Esophagus muscularis mucosa (tissue), 4 donors: ENCODE measurements around the gene SHMT2. TPM values are rescaled to one million over a fixed set of nuclear protein-coding genes. Genes with fewer than 3 reads are reported as not detected.
A peak's percentile ranks its signal among the peaks of the same experiment; 100 is the strongest.

Source experiments
- DNase-seq: peaks from one replicate; pipeline ENCODE4 v3.0.0-alpha.2; 2017; ENCODE audit errors: extremely low spot score
- H3K27ac ChIP-seq, 4 donors: fragments of 200-600 bp; sonication (generic); replicated peaks in 1 of 4; 1 replicate in 3 of 4; 2 replicates in 1 of 4; pipeline ENCODE4 v1.5.1; 2016 to 2019; ENCODE audit warnings: mild to moderate bottlenecking in 1 of 4
- H3K27me3 ChIP-seq, 4 donors: fragments of 200-600 bp; sonication (generic); one replicate each; pipeline versions ENCODE4 v1.5.1 to v1.6.0; 2016 to 2019
- H3K36me3 ChIP-seq, 4 donors: fragments of 200-600 bp; sonication (generic); one replicate each; pipeline ENCODE4 v1.5.1; 2016 to 2019
- H3K4me1 ChIP-seq, 4 donors: fragments of 200-600 bp; sonication (generic); one replicate each; pipeline ENCODE4 v1.5.1; 2016 to 2019
- H3K4me3 ChIP-seq, 4 donors: fragments of 200-600 bp; sonication (generic); 1 replicate in 2 of 4; 2 replicates in 2 of 4; pipeline ENCODE4 v1.5.1; 2016 to 2019; ENCODE audit warnings: mild to moderate bottlenecking in 4 of 4, moderate library complexity in 1 of 4
- H3K9me3 ChIP-seq, 4 donors: fragments of 200-600 bp; sonication (generic); 1 replicate in 3 of 4; 2 replicates in 1 of 4; pipeline ENCODE4 v1.5.1; 2016 to 2019
- EP300 ChIP-seq: sonication (generic); formaldehyde crosslinking; IDR thresholded peaks from one replicate; pipeline ENCODE4 v1.6.1; 2017; ENCODE audit warnings: antibody characterized with exemption
- POLR2A ChIP-seq: fragments of 450-650 bp; IDR thresholded peaks from one replicate; pipeline ENCODE4 v1.6.1; 2017; ENCODE audit warnings: antibody characterized with exemption, moderate library complexity, mild to moderate bottlenecking, low read depth
- POLR2AphosphoS5 ChIP-seq, 2 donors: sonication (generic); formaldehyde crosslinking; IDR thresholded peaks; one replicate each; pipeline ENCODE4 v1.6.1; 2017; ENCODE audit warnings: antibody characterized with exemption in 2 of 2
- WGBS: methylation state at CpG from one replicate; pipeline ENCODE4 v1.1.5; 2018; 5-methylcytosine and 5-hydroxymethylcytosine counted together
- intact Hi-C: fragments of 100-400 bp; cut with DNase I; formaldehyde crosslinking; loops from one replicate; pipeline ENCODE4 v1.15.1; 2023
- total RNA-seq, 4 donors: library from RNA; depleted of rRNA; stranded (reverse); fragments of >200 nt; gene quantifications; one replicate each; pipeline versions ENCODE4 v1.1.0 to v1.2.1, GENCODE V29; 2016
- TF ChIP-seq, protein P1 (sequence below), 3 experiments: fragments of 200-600 bp in 2 of 3; fragments of 450-650 bp in 1 of 3; sonication (generic) in 2 of 3; IDR thresholded peaks; one replicate each; pipeline ENCODE4 v1.5.1; 2017 to 2019; ENCODE audit warnings: antibody characterized with exemption in 3 of 3, mild to moderate bottlenecking in 2 of 3, moderate library complexity in 1 of 3

SHMT2 gene
- total RNA-seq, 4 donors from 2014 or later = 22.8 to 60.4 (median 34.6) TPM

DNA sequence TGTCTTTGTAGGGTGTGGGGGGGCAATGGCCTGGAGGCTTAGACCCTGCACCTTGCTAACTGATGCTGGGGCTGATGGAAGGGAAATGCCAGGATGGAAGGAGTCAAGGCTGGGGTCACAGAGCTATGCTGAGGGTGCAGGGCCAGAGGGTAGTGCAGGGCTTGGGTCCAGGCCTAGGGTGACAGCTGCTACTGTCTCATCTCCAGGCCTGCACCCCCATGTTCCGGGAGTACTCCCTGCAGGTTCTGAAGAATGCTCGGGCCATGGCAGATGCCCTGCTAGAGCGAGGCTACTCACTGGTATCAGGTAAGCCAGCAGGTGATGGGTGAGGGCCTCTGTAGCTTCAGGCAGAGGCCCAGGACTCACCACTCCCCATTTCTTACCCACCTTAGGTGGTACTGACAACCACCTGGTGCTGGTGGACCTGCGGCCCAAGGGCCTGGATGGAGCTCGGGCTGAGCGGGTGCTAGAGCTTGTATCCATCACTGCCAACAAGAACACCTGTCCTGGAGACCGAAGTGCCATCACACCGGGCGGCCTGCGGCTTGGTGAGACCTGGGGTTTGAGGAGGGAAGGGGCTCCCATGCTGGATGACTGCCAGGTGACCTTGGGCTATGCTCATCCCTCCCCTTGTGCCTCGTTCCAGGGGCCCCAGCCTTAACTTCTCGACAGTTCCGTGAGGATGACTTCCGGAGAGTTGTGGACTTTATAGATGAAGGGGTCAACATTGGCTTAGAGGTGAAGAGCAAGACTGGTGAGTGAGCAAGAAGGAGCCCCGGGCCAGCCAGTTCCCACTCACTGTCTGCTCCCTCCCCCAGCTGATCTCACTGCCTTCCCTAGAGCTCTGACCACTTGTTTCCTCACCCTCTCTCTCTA is 4.1 kb downstream of the SHMT2 start:
- Histone ChIP-seq H3K4me3 (no peak overlapping the region), H3K4me1 (peaks cover 27 to 49% (median 39%) of the 10 kb centered on the region in 4 donors), H3K36me3 (peaks cover 30 to 43% (median 39%) of the 10 kb centered on the region in 4 donors), H3K27me3 (peaks cover 5 to 43% (median 13%) of the 10 kb centered on the region in 4 donors), H3K27ac (no peak overlapping the region), H3K9me3 (no peaks in the 10 kb centered on the region)
- TF ChIP-seq, protein P1, sequence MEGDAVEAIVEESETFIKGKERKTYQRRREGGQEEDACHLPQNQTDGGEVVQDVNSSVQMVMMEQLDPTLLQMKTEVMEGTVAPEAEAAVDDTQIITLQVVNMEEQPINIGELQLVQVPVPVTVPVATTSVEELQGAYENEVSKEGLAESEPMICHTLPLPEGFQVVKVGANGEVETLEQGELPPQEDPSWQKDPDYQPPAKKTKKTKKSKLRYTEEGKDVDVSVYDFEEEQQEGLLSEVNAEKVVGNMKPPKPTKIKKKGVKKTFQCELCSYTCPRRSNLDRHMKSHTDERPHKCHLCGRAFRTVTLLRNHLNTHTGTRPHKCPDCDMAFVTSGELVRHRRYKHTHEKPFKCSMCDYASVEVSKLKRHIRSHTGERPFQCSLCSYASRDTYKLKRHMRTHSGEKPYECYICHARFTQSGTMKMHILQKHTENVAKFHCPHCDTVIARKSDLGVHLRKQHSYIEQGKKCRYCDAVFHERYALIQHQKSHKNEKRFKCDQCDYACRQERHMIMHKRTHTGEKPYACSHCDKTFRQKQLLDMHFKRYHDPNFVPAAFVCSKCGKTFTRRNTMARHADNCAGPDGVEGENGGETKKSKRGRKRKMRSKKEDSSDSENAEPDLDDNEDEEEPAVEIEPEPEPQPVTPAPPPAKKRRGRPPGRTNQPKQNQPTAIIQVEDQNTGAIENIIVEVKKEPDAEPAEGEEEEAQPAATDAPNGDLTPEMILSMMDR (IDR thresholded peaks at IDR 0.05) = no peak
- no peak for TF ChIP-seq POLR2AphosphoS5 (IDR thresholded peaks at IDR 0.05)
- TF ChIP-seq EP300 = no peak
- no peak for TF ChIP-seq POLR2A
- intact Hi-C loops = no loop called here
- WGBS = 100% methylated on average over 11 of the region's 15 CpGs
- DNase-seq = no peak

DNA sequence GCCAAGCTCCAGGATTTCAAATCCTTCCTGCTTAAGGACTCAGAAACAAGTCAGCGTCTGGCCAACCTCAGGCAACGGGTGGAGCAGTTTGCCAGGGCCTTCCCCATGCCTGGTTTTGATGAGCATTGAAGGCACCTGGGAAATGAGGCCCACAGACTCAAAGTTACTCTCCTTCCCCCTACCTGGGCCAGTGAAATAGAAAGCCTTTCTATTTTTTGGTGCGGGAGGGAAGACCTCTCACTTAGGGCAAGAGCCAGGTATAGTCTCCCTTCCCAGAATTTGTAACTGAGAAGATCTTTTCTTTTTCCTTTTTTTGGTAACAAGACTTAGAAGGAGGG is 4.7 kb downstream of the SHMT2 start:
- H3K4me3 ChIP-seq = no peak overlapping the region
- H3K36me3 ChIP-seq = peaks cover 30 to 43% (median 39%) of the 10 kb centered on the region in 4 donors
- peaks cover 28 to 51% (median 42%) of the 10 kb centered on the region in 4 donors for H3K4me1 ChIP-seq
- no peaks in the 10 kb centered on the region for H3K9me3 ChIP-seq
- H3K27me3 ChIP-seq = peaks cover 5 to 50% (median 13%) of the 10 kb centered on the region in 4 donors
- intact Hi-C loops = no loop called here
- H3K27ac ChIP-seq = no peak overlapping the region
- WGBS = 90% methylated on average over 3 of the region's 3 CpGs
- no peak for DNase-seq
- TF ChIP-seq POLR2AphosphoS5 (IDR thresholded peaks at IDR 0.05) = no peak
- TF ChIP-seq EP300 = no peak
- no peak for TF ChIP-seq POLR2A
- TF ChIP-seq, protein P1 (IDR thresholded peaks at IDR 0.05) = no peak

DNA sequence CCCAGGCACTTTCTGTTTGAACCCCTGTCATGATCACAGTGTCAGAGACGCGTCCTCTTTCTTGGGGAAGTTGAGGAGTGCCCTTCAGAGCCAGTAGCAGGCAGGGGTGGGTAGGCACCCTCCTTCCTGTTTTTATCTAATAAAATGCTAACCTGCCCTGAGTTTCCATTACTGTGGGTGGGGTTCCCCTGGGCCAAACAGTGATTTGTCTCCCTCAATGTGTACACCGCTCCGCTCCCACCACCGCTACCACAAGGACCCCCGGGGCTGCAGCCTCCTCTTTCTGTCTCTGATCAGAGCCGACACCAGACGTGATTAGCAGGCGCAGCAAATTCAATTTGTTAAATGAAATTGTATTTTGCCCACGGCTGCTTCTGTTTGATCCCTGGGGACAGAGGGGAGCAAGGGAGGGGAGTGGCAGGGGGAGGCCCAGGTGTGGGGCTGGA is 5.1 kb downstream of the SHMT2 start:
- TF ChIP-seq, protein P1 (IDR thresholded peaks at IDR 0.05) = no peak
- TF ChIP-seq EP300 (no peak), POLR2A (no peak), POLR2AphosphoS5 (IDR thresholded peaks at IDR 0.05) (no peak)
- no peaks in the 10 kb centered on the region for H3K9me3 ChIP-seq
- peak overlapping the region in 2 of 4 donors; percentile 13 to 45 for H3K27ac ChIP-seq
- peaks cover 30 to 53% (median 43%) of the 10 kb centered on the region in 4 donors for H3K4me1 ChIP-seq
- H3K27me3 ChIP-seq = peaks cover 5 to 53% (median 15%) of the 10 kb centered on the region in 4 donors
- H3K36me3 ChIP-seq = peaks cover 30 to 43% (median 39%) of the 10 kb centered on the region in 4 donors
- H3K4me3 ChIP-seq = no peak overlapping the region
- whole genome bisulfite sequencing = 92% methylated on average over 10 of the region's 10 CpGs
- DNase-seq = no peak
- intact Hi-C loops = no loop called here

DNA sequence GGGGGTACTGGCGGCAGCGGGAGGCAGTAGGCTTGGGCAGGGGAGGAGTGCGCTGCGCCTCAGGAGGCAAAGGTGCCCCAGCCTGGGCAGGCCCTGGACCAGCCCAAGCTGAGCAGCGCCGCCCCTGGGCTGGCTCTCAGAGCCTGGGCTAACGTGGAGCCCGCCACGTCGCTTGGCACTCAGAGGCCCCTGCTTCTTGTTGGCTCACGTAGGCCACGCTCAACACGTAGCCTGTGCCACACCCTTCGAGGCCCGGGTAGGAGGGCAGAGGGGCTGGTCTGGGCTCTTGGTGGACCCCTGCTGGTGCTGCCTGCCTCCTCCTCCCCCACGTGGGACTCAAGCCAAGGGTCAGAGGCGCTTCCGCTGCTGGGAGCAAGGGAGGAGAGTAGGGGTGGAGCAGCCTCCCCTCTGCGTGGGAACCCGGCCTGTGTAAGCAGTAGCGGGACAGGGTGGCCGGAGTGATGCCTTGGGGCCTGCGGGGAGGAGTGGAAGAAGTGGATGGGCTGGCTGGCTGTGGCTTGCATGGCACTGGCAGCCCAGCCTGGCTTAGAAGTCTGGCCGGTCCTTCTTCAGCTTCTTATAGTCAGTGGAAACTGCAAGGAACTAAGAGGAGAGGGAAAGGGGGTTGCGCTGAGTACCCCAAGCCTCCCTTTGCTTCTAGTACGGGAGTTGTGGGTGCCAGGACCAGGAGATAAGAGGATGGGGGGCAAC is 5.7 kb downstream of the SHMT2 start:
- DNase-seq = no peak
- H3K4me3 ChIP-seq = peak overlapping the region in 1 of 4 donors; percentile 1
- no peak for TF ChIP-seq POLR2AphosphoS5 (IDR thresholded peaks at IDR 0.05)
- TF ChIP-seq, protein P1 (IDR thresholded peaks at IDR 0.05) = no peak

More for the DNA sequence above, 5.7 kb downstream of the SHMT2 start:
- intact Hi-C loops = no loop called here
- H3K27me3 ChIP-seq = peaks cover 9 to 59% (median 21%) of the 10 kb centered on the region in 4 donors
- H3K36me3 ChIP-seq = peaks cover 30 to 43% (median 39%) of the 10 kb centered on the region in 4 donors
- no peaks in the 10 kb centered on the region for H3K9me3 ChIP-seq
- WGBS = 68% methylated on average over 16 of the region's 26 CpGs
- peak overlapping the region in 2 of 4 donors; percentile 13 to 47 for H3K27ac ChIP-seq
- peaks cover 33 to 53% (median 44%) of the 10 kb centered on the region in 4 donors for H3K4me1 ChIP-seq
